Left ventricle myocardium superior (tissue), 1 donor: ENCODE results near the gene TMC1. TPM values are rescaled to one million over a fixed set of nuclear protein-coding genes. Genes with fewer than 3 reads are reported as not detected.

Experiments used
- ATAC-seq: fragments of 200-7000 bp; cut with Tn5 transposase; one replicate; pipeline ENCODE4 v1.9.1; 2020; ENCODE audit warnings: mild to moderate bottlenecking, moderate library complexity
- DNase-seq: peaks from one replicate; pipeline ENCODE4 v3.0.0-alpha.2; 2020
- intact Hi-C: fragments of 100-400 bp; cut with micrococcal nuclease; formaldehyde crosslinking; loops from one replicate; pipeline ENCODE4 v1.11.0; 2022
- total RNA-seq: library from RNA; stranded (reverse); fragmentation: NEBNext Ultra II Directional; extraction: Animal tissue kit (Norgen Biotek cat#: 25700); gene quantifications from one replicate; pipeline ENCODE4 v1.2.1, GENCODE V29; 2021
- donor health status: DM: no; HTN: yes; CAD: no; lungs with severe emphysema.

Gene TMC1
- total RNA-seq, 1 donor from 2014 or later: not detected

DNA sequence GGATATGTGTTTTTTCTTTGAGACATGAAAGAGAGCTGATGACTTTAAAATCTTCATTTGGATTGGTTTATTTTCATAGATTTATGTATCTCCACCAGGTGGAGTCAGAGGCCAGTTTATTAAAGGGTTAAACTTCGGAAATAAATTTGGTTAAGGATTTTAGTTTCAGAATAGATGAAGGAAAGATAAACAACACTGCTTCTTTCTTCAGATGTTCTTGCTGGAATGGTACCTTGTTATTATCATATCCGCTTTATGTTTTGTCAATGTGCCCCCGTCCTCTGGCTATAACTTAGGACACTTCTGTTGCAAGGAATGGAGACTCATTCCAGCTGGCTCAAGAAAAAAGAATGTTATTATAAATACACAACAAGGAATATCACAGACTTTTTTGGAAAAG is 350.3 kb downstream of the TMC1 start:
- DNase-seq: no peak
- no peak for ATAC-seq
- intact Hi-C loops: loop anchor here (5.0 kb wide), 2 partner anchors 151 to 211 kb away; no protein-coding TSS in a partner anchor

DNA sequence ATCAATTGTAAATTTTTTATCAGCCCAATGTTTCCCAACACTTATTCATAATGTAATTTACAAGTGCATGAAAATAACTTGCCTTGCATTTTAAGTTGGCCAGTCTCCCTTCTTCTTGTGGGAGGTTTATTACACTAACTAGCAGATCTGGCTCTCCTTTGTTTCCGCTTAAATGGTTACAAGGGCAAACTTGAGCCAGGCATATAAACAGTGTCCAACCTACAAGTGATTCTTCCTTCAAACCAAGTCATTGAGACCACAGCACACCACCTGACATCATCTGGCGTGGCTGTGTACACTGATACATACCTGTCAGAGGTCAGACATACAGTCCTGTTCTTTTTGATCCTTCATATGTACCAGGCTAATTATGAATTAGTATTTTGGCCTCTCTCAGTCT is 351.3 kb downstream of the TMC1 start:
- ATAC-seq (no peak), DNase-seq (no peak)
- intact Hi-C loops: loop anchor here (5.0 kb wide), 2 partner anchors 150 to 210 kb away; no protein-coding TSS in a partner anchor

DNA sequence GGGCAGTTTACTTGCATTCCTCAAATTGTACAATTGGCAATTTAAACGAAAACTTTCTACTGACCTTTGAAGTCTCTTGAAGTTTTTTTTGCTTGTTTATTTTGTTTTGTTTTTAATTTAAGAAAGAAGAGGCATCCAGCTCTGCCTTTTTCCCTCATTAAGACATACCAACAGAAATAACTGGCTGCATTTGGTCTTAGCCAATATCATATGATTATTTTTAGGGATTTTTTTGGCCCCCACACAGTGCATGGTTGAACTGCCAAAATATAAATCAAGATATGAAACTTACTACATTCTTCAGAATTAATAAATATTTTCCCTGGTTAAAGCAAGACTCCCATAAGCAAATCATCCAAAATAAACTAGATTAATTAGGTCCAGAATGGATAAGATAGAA is 352.0 kb downstream of the TMC1 start:
- no peak for DNase-seq
- peak; percentile 14 for ATAC-seq
- intact Hi-C loops: loop anchor here (5.0 kb wide), 2 partner anchors 149 to 209 kb away; no protein-coding TSS in a partner anchor

DNA sequence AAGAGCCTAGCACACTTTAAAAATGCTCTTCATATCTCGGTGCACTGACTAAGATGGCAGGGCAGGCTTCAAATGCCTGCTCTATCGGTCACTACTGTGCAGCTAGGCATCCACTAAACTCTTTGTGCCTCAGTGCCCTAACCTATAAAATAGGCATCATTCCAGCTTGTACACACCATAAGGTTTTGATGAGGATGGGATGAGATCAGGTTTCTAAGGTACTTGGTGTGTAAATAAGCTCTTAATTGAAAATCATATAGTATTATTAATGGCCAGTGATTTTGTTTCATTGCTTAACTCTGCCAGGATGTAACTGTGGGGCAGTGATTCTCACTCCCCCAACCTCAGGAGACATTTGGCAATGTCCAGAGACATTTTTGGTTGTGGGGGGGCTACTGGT is 352.9 kb downstream of the TMC1 start:
- intact Hi-C loops: loop anchor here (5.0 kb wide), 2 partner anchors 148 to 208 kb away; no protein-coding TSS in a partner anchor
- DNase-seq (no peak), ATAC-seq (no peak)

DNA sequence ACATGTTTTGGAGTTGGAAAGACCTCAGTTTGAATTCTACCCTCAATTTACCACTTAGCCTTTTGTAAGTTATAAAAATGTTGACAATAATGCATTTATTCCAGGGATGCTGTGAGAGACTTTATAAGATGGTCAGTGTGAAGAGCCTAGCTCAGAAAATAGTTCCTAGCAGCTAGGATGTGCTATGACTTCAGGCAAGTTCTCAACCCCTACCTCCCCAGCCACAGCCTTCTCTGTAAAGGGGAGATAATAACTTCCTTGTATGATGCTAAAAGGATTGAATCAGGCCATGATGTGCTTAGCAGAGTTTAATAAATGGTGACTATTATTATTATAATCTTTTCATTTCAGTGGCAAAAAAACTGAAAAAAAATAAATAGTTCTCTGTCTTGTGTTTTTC is 353.8 kb downstream of the TMC1 start:
- no peak for DNase-seq
- intact Hi-C loops: no loop called here
- ATAC-seq: no peak

DNA sequence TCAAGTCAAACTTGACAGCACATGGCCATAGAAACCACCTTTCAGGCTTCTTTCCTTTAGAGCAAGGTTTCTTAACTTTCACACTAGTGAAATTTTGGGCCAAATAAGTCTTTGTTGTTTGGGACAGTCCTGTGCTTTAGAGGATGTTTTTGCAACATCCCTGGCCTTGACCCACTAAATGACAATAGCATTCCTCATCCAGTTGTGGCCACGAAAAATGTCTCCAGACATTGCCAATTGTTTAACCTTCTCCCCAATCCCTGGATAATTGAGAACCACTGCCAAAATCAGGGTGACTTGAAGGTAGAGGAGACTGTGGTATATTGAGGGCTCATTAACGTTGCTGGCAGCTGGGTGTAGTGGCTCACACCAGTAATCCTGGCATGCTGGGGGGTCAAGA is 359.4 kb downstream of the TMC1 start:
- no peak for DNase-seq
- intact Hi-C loops: no loop called here
- no peak for ATAC-seq

DNA sequence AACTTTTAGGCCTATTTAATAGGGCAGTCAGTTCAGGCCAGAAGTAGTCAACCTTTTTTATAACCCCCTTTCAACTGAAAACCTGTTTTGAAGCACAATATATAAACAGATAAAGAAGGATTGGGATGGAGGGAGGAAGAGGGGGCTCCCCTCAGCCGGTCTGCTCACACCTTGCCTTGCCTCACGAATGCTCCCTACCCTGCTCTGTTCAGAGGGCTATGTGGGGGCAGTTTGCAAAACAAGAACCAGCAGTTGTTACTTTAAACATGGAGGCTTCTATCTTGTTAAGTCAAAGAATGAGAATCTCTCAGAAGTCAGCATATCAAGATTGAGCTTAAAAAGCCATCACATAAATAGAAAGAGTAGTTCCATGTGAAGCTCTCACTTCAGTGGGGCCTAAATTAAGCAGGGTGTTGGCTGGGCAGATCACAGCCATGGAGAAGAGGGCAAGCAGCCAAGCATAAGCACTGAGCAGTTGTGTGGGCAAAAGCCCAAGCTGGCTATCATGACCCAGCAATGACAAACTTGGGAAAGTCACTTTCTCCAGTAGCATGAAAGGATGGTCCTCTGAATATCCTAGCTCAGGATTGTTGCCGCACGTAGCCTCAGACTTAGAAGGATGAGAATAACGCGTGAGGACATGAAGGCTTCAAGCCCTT is 360.8 kb downstream of the TMC1 start:
- intact Hi-C loops: no loop called here
- DNase-seq (peak; percentile 68), ATAC-seq (peak; percentile 100)

DNA sequence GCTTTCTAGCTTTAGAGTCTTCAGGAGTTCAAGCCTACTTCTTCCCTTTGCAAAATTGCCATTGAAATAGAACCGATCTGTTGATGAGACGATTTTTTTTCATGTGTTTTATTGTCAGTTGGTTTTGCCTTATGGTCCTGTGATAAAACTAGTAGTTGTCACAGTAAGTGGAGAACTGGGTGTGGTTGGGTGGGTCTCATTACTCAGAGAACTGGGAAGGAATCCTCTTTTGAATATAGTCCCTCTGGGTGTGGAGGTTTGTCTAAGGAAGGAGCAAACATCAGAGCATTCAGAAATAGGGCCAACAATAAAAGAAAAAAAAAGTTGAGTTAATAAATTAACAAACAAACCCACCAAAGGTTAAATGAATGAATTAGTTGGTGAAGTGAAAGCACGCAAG is 362.5 kb downstream of the TMC1 start:
- DNase-seq (no peak), ATAC-seq (no peak)
- intact Hi-C loops: no loop called here

DNA sequence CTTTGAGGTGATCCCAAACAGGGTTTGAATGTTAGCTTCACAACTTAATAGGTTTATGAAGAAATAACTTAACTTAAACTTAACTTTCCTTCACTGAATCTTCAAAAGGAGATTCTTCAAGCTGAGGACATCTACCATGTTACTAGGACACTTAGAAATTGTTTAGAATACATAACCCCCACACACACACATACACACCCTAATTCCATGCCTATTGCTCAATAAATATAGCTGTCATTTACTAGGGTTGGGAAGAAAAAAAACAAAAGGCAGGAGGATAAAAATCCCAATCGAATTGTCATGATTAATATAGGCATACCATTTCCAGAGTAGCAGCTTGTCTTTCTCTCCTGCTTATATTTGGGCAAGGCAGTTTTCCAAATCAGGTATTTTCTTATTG is 363.1 kb downstream of the TMC1 start:
- intact Hi-C loops: no loop called here
- no peak for ATAC-seq
- no peak for DNase-seq

Other genes starting within 250 kb of the TMC1 start
- 174 TPM for gene ZFAND5, start 156.4 kb upstream of the TMC1 start, total RNA-seq